Glutamatergic neuron (in vitro differentiated cells): ENCODE results near the gene MALRD1. TPM values are rescaled to one million over a fixed set of nuclear protein-coding genes. Genes with fewer than 3 reads are reported as not detected.

Experiments used
- DNase-seq: peaks from one replicate; pipeline ENCODE4 v3.0.0; 2022
- H3K27ac Mint-ChIP-seq: one replicate; pipeline ENCODE4 v1.8.0; 2020; ENCODE audit warnings: mild to moderate bottlenecking, mixed read lengths, inconsistent platforms; ENCODE audit not compliant: unreplicated experiment
- H3K27me3 Mint-ChIP-seq: one replicate; pipeline ENCODE4 v1.8.0; 2020; ENCODE audit warnings: mild to moderate bottlenecking, moderate library complexity, mixed read lengths, inconsistent platforms; ENCODE audit not compliant: unreplicated experiment
- H3K36me3 Mint-ChIP-seq: one replicate; pipeline ENCODE4 v1.8.0; 2020; ENCODE audit warnings: mild to moderate bottlenecking, mixed read lengths, inconsistent platforms; ENCODE audit not compliant: unreplicated experiment
- H3K4me1 Mint-ChIP-seq: one replicate; pipeline ENCODE4 v1.8.0; 2020; ENCODE audit warnings: mild to moderate bottlenecking, low read depth, mixed read lengths, inconsistent platforms; ENCODE audit not compliant: unreplicated experiment
- H3K4me3 Mint-ChIP-seq: one replicate; pipeline ENCODE4 v1.8.0; 2020; ENCODE audit warnings: mild to moderate bottlenecking, mixed read lengths, inconsistent platforms; ENCODE audit not compliant: unreplicated experiment
- H3K9me3 Mint-ChIP-seq: one replicate; pipeline ENCODE4 v1.8.0; 2020; ENCODE audit warnings: mild to moderate bottlenecking, moderate library complexity, mixed read lengths, inconsistent platforms; ENCODE audit not compliant: unreplicated experiment
- total RNA-seq: library from RNA; stranded (reverse); fragmentation: NEBNext Ultra II Directional; extraction: Animal tissue kit (Norgen Biotek cat#: 25700); gene quantifications from one replicate; pipeline ENCODE4 v1.2.1, GENCODE V29; 2021; ENCODE audit not compliant: unreplicated experiment
- TF ChIP-seq, protein P1 (sequence below): fragments of 200-600 bp; sonication (generic); IDR thresholded peaks from one replicate; pipeline ENCODE4 v1.5.0; 2021; ENCODE audit not compliant: partially characterized antibody, unreplicated experiment

The MALRD1 gene
- total RNA-seq, 1 donor from 2014 or later = 0.27 TPM

DNA sequence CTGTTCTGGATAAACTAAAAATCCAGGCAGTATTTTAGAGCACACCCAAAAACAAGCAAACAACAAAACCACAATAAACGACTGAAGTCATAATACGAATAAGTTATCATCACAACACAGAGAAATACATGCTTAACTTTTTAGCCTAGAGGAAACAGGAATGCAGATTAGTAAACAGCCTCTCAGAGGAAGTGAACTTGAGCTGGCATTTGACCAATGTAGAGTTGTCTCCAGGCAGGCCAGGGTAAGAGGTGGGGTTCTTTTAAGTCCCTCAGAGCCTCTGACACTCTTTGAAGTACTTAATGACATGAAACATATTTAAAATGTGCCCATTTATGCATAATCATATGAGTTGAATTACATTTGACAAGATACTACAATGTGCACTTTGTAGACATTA, 724.4 kb downstream of the MALRD1 start:
- no peaks in the 10 kb centered on the region for H3K9me3 Mint-ChIP-seq
- peaks cover 1% of the 10 kb centered on the region for H3K27me3 Mint-ChIP-seq
- no peak overlapping the region for H3K4me3 Mint-ChIP-seq
- no peaks in the 10 kb centered on the region for H3K36me3 Mint-ChIP-seq
- no peaks in the 10 kb centered on the region for H3K4me1 Mint-ChIP-seq
- H3K27ac Mint-ChIP-seq = no peak overlapping the region
- DNase-seq = no peak
- TF ChIP-seq, protein P1, sequence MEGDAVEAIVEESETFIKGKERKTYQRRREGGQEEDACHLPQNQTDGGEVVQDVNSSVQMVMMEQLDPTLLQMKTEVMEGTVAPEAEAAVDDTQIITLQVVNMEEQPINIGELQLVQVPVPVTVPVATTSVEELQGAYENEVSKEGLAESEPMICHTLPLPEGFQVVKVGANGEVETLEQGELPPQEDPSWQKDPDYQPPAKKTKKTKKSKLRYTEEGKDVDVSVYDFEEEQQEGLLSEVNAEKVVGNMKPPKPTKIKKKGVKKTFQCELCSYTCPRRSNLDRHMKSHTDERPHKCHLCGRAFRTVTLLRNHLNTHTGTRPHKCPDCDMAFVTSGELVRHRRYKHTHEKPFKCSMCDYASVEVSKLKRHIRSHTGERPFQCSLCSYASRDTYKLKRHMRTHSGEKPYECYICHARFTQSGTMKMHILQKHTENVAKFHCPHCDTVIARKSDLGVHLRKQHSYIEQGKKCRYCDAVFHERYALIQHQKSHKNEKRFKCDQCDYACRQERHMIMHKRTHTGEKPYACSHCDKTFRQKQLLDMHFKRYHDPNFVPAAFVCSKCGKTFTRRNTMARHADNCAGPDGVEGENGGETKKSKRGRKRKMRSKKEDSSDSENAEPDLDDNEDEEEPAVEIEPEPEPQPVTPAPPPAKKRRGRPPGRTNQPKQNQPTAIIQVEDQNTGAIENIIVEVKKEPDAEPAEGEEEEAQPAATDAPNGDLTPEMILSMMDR = no peak

DNA sequence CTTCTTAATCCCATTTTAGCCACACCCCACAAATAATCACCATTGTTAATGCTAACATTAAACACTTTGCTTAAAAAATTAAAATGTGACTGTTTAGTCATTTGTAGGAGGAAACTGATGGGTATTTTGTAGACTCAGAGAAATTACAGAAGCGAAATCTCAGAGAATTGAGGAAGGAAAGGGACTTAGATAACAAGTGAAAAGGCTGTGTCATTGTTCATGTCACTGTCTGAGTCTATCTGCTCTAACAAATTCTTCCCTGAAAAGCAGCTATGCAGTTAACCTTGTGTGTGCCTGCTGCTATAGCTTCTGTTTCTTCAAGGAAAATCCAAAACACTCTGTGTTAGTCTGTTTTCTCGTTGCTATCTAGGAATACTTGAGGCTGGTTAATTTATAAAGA, 726.7 kb downstream of the MALRD1 start:
- Mint-ChIP-seq H3K4me3 (no peak overlapping the region), H3K4me1 (no peaks in the 10 kb centered on the region), H3K27me3 (peaks cover 1% of the 10 kb centered on the region), H3K9me3 (no peaks in the 10 kb centered on the region), H3K27ac (no peak overlapping the region), H3K36me3 (no peaks in the 10 kb centered on the region)
- DNase-seq = no peak
- TF ChIP-seq, protein P1 = no peak

DNA sequence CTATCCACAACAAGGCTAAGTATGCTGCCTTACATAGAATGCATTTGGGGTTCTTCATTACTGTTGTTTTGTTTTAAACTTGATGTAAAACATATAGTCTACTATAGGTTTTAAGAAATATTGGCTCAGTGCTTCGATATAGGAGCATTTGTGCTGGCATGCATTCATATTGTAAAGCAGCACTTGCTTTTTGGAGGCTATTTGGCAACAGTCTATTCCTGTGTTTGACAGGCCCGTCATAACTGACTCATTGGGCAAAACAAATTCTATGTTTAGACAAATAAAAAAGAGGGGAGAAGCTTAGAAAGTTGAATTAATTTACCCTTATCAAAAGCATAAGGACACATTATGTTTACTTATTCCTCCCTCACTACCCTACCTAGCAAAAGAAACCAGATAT, 729.2 kb downstream of the MALRD1 start:
- Mint-ChIP-seq H3K4me3 (no peak overlapping the region), H3K27me3 (peaks cover under 1% of the 10 kb centered on the region), H3K36me3 (no peaks in the 10 kb centered on the region), H3K9me3 (no peaks in the 10 kb centered on the region), H3K4me1 (no peaks in the 10 kb centered on the region), H3K27ac (no peak overlapping the region)
- TF ChIP-seq, protein P1 = no peak
- no peak for DNase-seq

DNA sequence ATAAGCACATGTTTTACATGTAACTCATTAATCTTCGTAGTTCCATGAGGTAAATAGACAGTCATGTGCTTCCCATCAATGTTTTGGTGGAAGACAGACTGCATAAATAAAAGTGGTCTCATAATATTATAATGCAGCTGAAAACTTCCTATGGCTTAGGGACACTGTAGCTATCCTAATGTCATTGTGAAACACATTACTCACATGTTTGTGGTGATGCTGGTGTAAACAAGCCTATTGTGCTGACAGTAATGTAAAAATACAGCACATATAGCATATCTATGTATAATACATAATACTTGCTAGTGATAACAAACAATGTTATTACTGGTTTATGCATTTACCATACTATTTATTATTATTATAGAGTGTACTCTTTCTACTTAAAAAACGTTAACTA, 730.4 kb downstream of the MALRD1 start:
- no peak overlapping the region for H3K27ac Mint-ChIP-seq
- H3K27me3 Mint-ChIP-seq = no peaks in the 10 kb centered on the region
- no peak overlapping the region for H3K4me3 Mint-ChIP-seq
- H3K4me1 Mint-ChIP-seq = no peaks in the 10 kb centered on the region
- no peaks in the 10 kb centered on the region for H3K9me3 Mint-ChIP-seq
- no peak for DNase-seq
- H3K36me3 Mint-ChIP-seq = no peaks in the 10 kb centered on the region
- TF ChIP-seq, protein P1 = no peak

DNA sequence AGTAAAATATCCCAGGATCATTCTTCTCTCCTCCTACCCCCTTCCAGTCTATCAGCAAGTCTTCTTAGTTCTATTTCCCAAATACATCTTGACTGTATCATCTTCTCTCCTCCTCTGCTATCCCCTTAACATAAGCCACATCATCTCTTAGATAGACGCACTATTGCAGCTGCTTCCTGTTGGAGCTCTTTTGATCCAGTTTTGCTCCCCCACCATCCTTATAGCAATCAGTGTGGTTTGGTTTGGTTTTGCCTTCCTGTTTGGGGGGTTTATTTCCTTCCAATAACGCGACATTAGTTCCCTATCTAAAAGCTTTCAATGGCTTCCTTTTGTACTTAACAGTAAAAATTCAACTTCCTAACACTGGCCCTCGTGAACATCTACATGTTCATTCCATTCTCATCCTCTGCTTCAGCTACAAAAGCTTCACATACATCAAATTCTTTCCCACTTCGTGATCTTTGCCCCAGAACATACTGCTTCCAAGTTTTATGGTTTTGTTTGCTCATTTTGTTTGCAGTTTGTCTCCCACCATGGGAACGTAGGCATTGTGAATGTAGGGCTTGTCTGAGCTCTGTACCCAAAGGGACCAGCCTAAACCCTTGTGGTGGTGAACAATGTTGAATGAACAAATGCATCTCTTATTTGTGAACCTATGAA, 734.0 kb downstream of the MALRD1 start:
- Mint-ChIP-seq H3K4me3 (no peak overlapping the region), H3K9me3 (no peaks in the 10 kb centered on the region), H3K27ac (no peak overlapping the region), H3K4me1 (no peaks in the 10 kb centered on the region), H3K27me3 (no peaks in the 10 kb centered on the region), H3K36me3 (no peaks in the 10 kb centered on the region)
- DNase-seq = no peak
- TF ChIP-seq, protein P1 = no peak
